Suprapubic skin (tissue), 4 donors: ENCODE results near the gene SGCD. TPM values are rescaled to one million over a fixed set of nuclear protein-coding genes. Genes with fewer than 3 reads are reported as not detected.

ENCODE experiments used
- DNase-seq, 2 donors: peaks; one replicate each; pipeline ENCODE4 v3.0.0-alpha.2; 2019; ENCODE audit warnings: low spot score in 2 of 2
- H3K27ac ChIP-seq: fragments of 200-600 bp; sonication (generic); one replicate; pipeline ENCODE4 v1.5.1; 2019
- H3K27me3 ChIP-seq: fragments of 200-600 bp; sonication (generic); one replicate; pipeline ENCODE4 v1.5.1; 2019
- H3K36me3 ChIP-seq: fragments of 200-600 bp; sonication (generic); one replicate; pipeline ENCODE4 v1.5.1; 2019
- H3K4me1 ChIP-seq: fragments of 200-600 bp; sonication (generic); one replicate; pipeline ENCODE4 v1.5.1; 2019
- H3K4me3 ChIP-seq: fragments of 200-600 bp; sonication (generic); one replicate; pipeline ENCODE4 v1.5.1; 2019; ENCODE audit warnings: mild to moderate bottlenecking
- H3K9me3 ChIP-seq: fragments of 200-600 bp; sonication (generic); one replicate; pipeline ENCODE4 v1.5.1; 2019
- EP300 ChIP-seq: sonication (generic); formaldehyde crosslinking; IDR thresholded peaks from one replicate; pipeline ENCODE4 v1.6.1; 2017; ENCODE audit warnings: antibody characterized with exemption
- POLR2A ChIP-seq, 2 donors: fragments of 450-650 bp; IDR thresholded peaks; one replicate each; pipeline ENCODE4 v1.6.1; 2017; ENCODE audit warnings: antibody characterized with exemption in 2 of 2, mild to moderate bottlenecking in 2 of 2, moderate library complexity in 2 of 2
- POLR2AphosphoS5 ChIP-seq, 3 donors: sonication (generic); formaldehyde crosslinking; IDR thresholded peaks; one replicate each; pipeline ENCODE4 v1.6.1; 2017; ENCODE audit warnings: antibody characterized with exemption in 3 of 3
- WGBS: methylation state at CpG from one replicate; pipeline ENCODE4 v1.1.5; 2018; 5-methylcytosine and 5-hydroxymethylcytosine counted together
- total RNA-seq, 4 donors: library from RNA; depleted of rRNA; stranded (reverse); fragments of >200 nt; gene quantifications; one replicate each; pipeline ENCODE4 v1.1.0, GENCODE V29; 2016
- TF ChIP-seq, protein P1 (sequence below), 2 donors: fragments of 200-600 bp in 1 of 2; fragments of 450-650 bp in 1 of 2; sonication (generic) in 1 of 2; IDR thresholded peaks; one replicate each; pipeline ENCODE4 v1.5.1; 2016 to 2019; ENCODE audit warnings: antibody characterized with exemption in 2 of 2, mild to moderate bottlenecking in 1 of 2, moderate library complexity in 1 of 2

The SGCD gene
- total RNA-seq, 4 donors from 2014 or later, result 1.2 to 5.7 (median 3.9) TPM

DNA sequence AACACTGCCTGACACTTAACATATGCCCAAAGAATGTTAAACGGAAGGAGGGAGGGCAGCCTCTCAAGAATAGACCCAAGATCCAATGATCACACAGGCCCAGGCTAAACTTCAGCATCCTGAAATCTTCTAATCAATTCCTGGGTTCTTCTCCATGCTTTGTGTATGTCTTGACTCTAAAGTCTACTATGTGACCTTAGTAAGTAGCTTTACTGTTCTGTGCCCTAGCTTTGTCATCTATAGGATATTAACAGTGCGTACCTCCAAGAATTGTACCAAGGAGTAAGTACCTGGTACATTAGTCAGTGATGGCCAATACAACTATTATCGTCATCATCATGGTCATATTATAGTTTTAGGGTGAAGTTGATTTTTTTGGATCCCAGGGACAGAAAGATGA, 96.6 kb downstream of the SGCD start:
- H3K9me3 ChIP-seq, result no peaks in the 10 kb centered on the region
- no peaks in the 10 kb centered on the region for H3K4me1 ChIP-seq
- TF ChIP-seq, protein P1, sequence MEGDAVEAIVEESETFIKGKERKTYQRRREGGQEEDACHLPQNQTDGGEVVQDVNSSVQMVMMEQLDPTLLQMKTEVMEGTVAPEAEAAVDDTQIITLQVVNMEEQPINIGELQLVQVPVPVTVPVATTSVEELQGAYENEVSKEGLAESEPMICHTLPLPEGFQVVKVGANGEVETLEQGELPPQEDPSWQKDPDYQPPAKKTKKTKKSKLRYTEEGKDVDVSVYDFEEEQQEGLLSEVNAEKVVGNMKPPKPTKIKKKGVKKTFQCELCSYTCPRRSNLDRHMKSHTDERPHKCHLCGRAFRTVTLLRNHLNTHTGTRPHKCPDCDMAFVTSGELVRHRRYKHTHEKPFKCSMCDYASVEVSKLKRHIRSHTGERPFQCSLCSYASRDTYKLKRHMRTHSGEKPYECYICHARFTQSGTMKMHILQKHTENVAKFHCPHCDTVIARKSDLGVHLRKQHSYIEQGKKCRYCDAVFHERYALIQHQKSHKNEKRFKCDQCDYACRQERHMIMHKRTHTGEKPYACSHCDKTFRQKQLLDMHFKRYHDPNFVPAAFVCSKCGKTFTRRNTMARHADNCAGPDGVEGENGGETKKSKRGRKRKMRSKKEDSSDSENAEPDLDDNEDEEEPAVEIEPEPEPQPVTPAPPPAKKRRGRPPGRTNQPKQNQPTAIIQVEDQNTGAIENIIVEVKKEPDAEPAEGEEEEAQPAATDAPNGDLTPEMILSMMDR (IDR thresholded peaks at IDR 0.05), result no peak
- TF ChIP-seq EP300 (no peak), POLR2A (IDR thresholded peaks at IDR 0.05) (no peak), POLR2AphosphoS5 (IDR thresholded peaks at IDR 0.05) (no peak)
- DNase-seq, result no peak
- H3K36me3 ChIP-seq, result no peaks in the 10 kb centered on the region
- H3K27me3 ChIP-seq, result no peaks in the 10 kb centered on the region
- 60% methylated on average over 3 of the region's 3 CpGs for WGBS
- no peak overlapping the region for H3K4me3 ChIP-seq
- no peak overlapping the region for H3K27ac ChIP-seq

DNA sequence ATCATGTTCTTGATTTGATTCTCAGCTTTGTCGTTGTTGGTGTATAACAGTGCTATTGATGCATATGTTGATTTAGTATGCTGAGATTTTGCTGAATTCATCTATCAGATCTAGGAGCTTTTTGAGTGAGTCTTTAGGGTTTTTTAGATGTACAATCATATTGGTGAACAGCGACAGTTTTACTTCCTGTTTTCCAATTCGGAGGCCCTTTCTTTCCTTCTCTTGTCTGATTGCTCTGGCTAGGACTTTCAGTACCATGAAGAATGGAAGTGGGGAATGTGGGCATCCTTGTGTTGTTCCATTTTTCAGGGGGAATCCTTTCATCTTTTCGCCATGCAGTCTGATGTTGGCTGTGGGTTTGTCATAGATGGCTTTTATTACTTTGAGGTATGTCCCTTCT, 100.4 kb downstream of the SGCD start:
- Histone ChIP-seq H3K4me1 (no peaks in the 10 kb centered on the region), H3K9me3 (peaks cover 3% of the 10 kb centered on the region), H3K27ac (no peak overlapping the region), H3K36me3 (no peaks in the 10 kb centered on the region), H3K4me3 (no peak overlapping the region), H3K27me3 (no peaks in the 10 kb centered on the region)
- WGBS, result 90% methylated on average over 4 of the region's 4 CpGs
- no peak for TF ChIP-seq POLR2AphosphoS5 (IDR thresholded peaks at IDR 0.05)
- TF ChIP-seq POLR2A (IDR thresholded peaks at IDR 0.05), result no peak
- TF ChIP-seq EP300, result no peak
- TF ChIP-seq, protein P1 (IDR thresholded peaks at IDR 0.05), result no peak
- no peak for DNase-seq

DNA sequence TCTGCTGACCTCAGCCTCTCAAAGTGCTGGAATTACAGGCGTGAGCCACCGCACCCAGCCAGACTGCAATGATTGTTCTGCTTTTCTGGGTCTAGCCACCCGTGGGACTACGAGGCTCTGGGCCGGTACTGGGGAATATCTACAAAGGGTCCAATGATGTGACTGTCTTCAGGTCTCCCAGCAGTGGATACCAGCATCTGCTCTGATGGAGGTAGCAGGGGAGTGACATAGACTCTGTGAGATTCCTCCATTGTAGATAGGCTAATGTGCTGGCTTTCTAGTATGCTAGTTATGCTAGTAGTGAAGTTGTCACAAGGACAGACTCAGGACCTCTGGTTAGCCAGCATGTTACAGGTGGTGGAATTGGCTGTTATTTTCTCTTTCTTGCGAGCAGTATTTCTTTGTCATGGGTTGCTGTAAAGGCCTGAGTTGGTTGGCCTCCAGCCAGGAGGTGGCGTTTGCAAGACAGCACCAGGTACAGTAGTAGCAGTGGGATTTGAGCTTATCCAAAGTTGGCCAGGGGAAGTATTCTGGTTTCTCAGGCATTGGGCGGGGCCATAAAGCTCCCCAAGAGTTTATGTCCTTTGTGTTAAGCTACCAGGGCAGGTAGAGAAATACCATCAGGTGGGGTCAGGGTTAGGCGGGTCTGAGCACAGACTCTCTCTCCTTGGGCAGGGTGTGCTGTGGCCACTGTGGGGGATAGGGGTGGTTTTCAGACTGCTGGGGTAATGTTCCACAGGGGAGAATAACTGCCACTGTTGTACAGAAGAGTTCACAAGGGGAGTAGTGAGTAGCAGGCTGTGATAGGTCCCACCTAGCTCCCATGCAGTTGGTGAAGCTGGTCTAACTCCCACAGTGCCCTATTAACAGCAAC, 105.2 kb downstream of the SGCD start:
- DNase-seq, result no peak
- no peak overlapping the region for H3K27ac ChIP-seq
- H3K27me3 ChIP-seq, result no peaks in the 10 kb centered on the region
- no peaks in the 10 kb centered on the region for H3K36me3 ChIP-seq
- peaks cover 3% of the 10 kb centered on the region for H3K9me3 ChIP-seq
- H3K4me3 ChIP-seq, result no peak overlapping the region
- WGBS, result 90% methylated on average over 9 of the region's 9 CpGs
- TF ChIP-seq, protein P1 (IDR thresholded peaks at IDR 0.05), result no peak
- TF ChIP-seq POLR2AphosphoS5 (IDR thresholded peaks at IDR 0.05) (no peak), POLR2A (IDR thresholded peaks at IDR 0.05) (no peak), EP300 (no peak)
- no peaks in the 10 kb centered on the region for H3K4me1 ChIP-seq

DNA sequence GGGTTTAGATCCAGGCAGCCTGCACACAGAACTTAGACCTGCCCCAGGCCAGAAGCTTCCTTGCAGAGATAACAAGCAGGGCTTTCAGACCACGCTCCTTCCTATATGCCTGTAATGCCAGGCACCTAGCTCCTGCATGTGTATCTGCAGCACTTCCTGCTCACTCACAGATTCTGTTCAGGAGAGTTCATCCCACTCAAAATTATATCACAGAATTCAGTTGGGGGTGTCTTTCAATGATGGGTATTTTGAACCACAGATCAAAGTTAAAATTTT, 105.8 kb downstream of the SGCD start:
- Histone ChIP-seq H3K4me3 (no peak overlapping the region), H3K4me1 (no peaks in the 10 kb centered on the region), H3K27me3 (no peaks in the 10 kb centered on the region), H3K36me3 (no peaks in the 10 kb centered on the region), H3K27ac (no peak overlapping the region), H3K9me3 (peaks cover 3% of the 10 kb centered on the region)
- TF ChIP-seq EP300 (no peak), POLR2AphosphoS5 (IDR thresholded peaks at IDR 0.05) (no peak), POLR2A (IDR thresholded peaks at IDR 0.05) (no peak)
- TF ChIP-seq, protein P1 (IDR thresholded peaks at IDR 0.05), result no peak
- 80% methylated on average over 1 of the region's 1 CpG for WGBS
- DNase-seq, result no peak

DNA sequence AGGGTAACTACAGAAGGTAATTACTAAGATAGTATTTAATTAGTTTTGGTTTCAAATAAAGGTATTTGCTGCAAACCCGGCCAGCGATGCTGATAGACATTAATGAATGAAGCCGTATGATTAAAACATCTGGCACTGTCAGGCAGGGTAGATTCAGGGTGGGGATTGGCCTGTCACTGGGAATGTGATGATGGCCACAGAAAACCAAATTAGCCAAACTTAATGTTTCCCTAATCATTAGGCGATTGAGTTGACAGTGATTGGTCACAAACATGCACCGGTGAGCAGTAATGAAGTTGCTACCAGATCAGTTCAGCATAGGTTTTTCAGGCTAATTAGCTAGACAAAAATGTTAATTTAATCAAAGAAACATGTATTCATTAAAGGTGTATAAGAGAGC, 107.5 kb downstream of the SGCD start:
- Histone ChIP-seq H3K4me3 (no peak overlapping the region), H3K9me3 (peaks cover 3% of the 10 kb centered on the region), H3K4me1 (no peaks in the 10 kb centered on the region), H3K27ac (no peak overlapping the region), H3K27me3 (no peaks in the 10 kb centered on the region), H3K36me3 (no peaks in the 10 kb centered on the region)
- 96% methylated on average over 5 of the region's 5 CpGs for WGBS
- no peak for DNase-seq
- no peak for TF ChIP-seq POLR2AphosphoS5 (IDR thresholded peaks at IDR 0.05)
- no peak for TF ChIP-seq POLR2A (IDR thresholded peaks at IDR 0.05)
- TF ChIP-seq EP300, result no peak
- TF ChIP-seq, protein P1 (IDR thresholded peaks at IDR 0.05), result no peak
